GM12878 (cell line): ENCODE measurements around the gene UBE2E2. TPM values are rescaled to one million over a fixed set of nuclear protein-coding genes. Genes with fewer than 3 reads are reported as not detected.

ENCODE experiments used
- ATAC-seq: fragments of 200-7000 bp; cut with Tn5 transposase; 3 replicates; pipeline ENCODE4 v1.9.1; 2020; ENCODE audit warnings: mild to moderate bottlenecking, moderate library complexity
- BruUV-seq: library from RNA; stranded (reverse); fragments of 400-500 nt; replicated peaks from 2 replicates; lab custom pipeline; 2021; lab: Mats Ljungman, UMichigan
- CTCF ChIA-PET: fragments of 300-600 bp; sonication (Branson Sonifier 250); formaldehyde crosslinking; extraction: SDS; loops from one replicate; lab custom pipeline; 2021; ENCODE audit warnings: inconsistent platforms; lab: Yijun Ruan, JAX
- POLR2A ChIA-PET: fragments of 350-600 bp; formaldehyde crosslinking; extraction: SDS; loops from one replicate; lab custom pipeline; 2021; ENCODE audit warnings: inconsistent platforms; lab: Charles Lee
- RAD21 ChIA-PET: fragments of 300-600 bp; sonication (Branson Sonifier 250); formaldehyde crosslinking; loops from one replicate; lab custom pipeline; 2023; ENCODE audit warnings: antibody characterized with exemption; ENCODE audit not compliant: unreplicated experiment; lab: Charles Lee
- SMC1A ChIA-PET: fragments of 300-600 bp; sonication (Branson Sonifier 250); formaldehyde crosslinking; loops from one replicate; lab custom pipeline; 2023; ENCODE audit not compliant: unreplicated experiment, uncharacterized antibody; lab: Charles Lee
- DNase-seq: peaks from one replicate; pipeline ENCODE4 v3.0.0-alpha.2; 2011; ENCODE audit warnings: low read depth, low spot score
- FAIRE-seq: peaks from 3 replicates; lab custom pipeline; 2011; peaks lifted over from hg19 to GRCh38; lab: Jason Lieb, UNC
- H2AFZ ChIP-seq: 2 replicates; pipeline ENCODE4 v1.6.0; 2011; ENCODE audit warnings: low read depth, low read length, control low read depth; ENCODE audit not compliant: control insufficient read depth
- H3K27ac ChIP-seq: 2 replicates; pipeline ENCODE4 v1.5.1; 2011; ENCODE audit warnings: control low read depth; ENCODE audit not compliant: control insufficient read depth, insufficient read depth
- H3K27me3 ChIP-seq, 2 experiments: replicated peaks in 1 of 2; 2 replicates each; pipeline versions ENCODE4 v1.6.0 to v1.6.1; 2011; ENCODE audit warnings: low read length in 1 of 2; ENCODE audit not compliant: control insufficient read depth in 2 of 2, insufficient read depth in 2 of 2
- H3K36me3 ChIP-seq, 2 experiments: 2 replicates each; pipeline ENCODE4 v1.5.1; 2011; ENCODE audit warnings: low read length in 1 of 2; ENCODE audit not compliant: control insufficient read depth in 2 of 2, insufficient read depth in 2 of 2
- H3K4me1 ChIP-seq: 2 replicates; pipeline ENCODE4 v1.6.1; 2011; ENCODE audit warnings: mild to moderate bottlenecking, low read length, moderate library complexity, mixed read lengths; ENCODE audit not compliant: control insufficient read depth, insufficient read depth
- H3K4me2 ChIP-seq: 2 replicates; pipeline ENCODE4 v1.6.0; 2011; ENCODE audit warnings: control low read depth; ENCODE audit not compliant: control insufficient read depth, insufficient read depth
- H3K4me3 ChIP-seq: fragments of 200-600 bp; sonication (generic); 2 replicates; pipeline ENCODE4 v1.5.1; 2016
- H3K79me2 ChIP-seq: 2 replicates; pipeline ENCODE4 v1.6.0; 2011; ENCODE audit warnings: low read length; ENCODE audit not compliant: control insufficient read depth, insufficient read depth
- H3K9ac ChIP-seq: 2 replicates; pipeline ENCODE4 v1.8.0; 2011; ENCODE audit warnings: low read length, control low read depth, mixed read lengths; ENCODE audit not compliant: control insufficient read depth, insufficient read depth
- H3K9me3 ChIP-seq: replicated peaks from 3 replicates; pipeline ENCODE4 v1.5.1; 2011; ENCODE audit warnings: mild to moderate bottlenecking, low read length; ENCODE audit not compliant: control insufficient read depth, insufficient read depth
- H4K20me1 ChIP-seq: 2 replicates; pipeline ENCODE4 v1.6.0; 2011; ENCODE audit not compliant: control insufficient read depth, insufficient read depth
- ATF3 ChIP-seq: IDR thresholded peaks from 2 replicates; pipeline ENCODE4 v1.6.1; 2011; ENCODE audit warnings: low read depth, mild to moderate bottlenecking, low read length, moderate library complexity, borderline replicate concordance; ENCODE audit errors: extremely low read depth
- BRCA1 ChIP-seq: IDR thresholded peaks from 2 replicates; pipeline ENCODE4 v1.6.1; 2011; ENCODE audit warnings: low read depth, low read length, improper control_type of control experiment
- CEBPZ ChIP-seq: fragments of 150-350 bp; IDR thresholded peaks from 2 replicates; pipeline ENCODE4 v1.6.1; 2016; ENCODE audit warnings: low read depth, low read length
- GABPA ChIP-seq: IDR thresholded peaks from 2 replicates; pipeline ENCODE4 v1.6.1; 2014; ENCODE audit warnings: antibody characterized with exemption, low read depth, mild to moderate bottlenecking, inconsistent platforms
- HDAC2 ChIP-seq: fragments of 200-600 bp; sonication (generic); IDR thresholded peaks from 2 replicates; pipeline ENCODE4 v1.6.1; 2017
- MEF2B ChIP-seq: fragments of 450-650 bp; IDR thresholded peaks from 2 replicates; pipeline ENCODE4 v1.6.1; 2018; ENCODE audit warnings: mild to moderate bottlenecking, moderate library complexity; ENCODE audit not compliant: partially characterized antibody, poor library complexity, severe bottlenecking
- RELB ChIP-seq: fragments of 450-650 bp; IDR thresholded peaks from 2 replicates; pipeline ENCODE4 v1.6.1; 2017; ENCODE audit warnings: low read depth, mild to moderate bottlenecking, moderate library complexity
- RFX5 ChIP-seq: IDR thresholded peaks from 2 replicates; pipeline ENCODE4 v1.6.1; 2011; ENCODE audit warnings: low read depth, low read length, improper control_type of control experiment
- SMARCA5 ChIP-seq: fragments of 450-650 bp; IDR thresholded peaks from 2 replicates; pipeline ENCODE4 v1.6.1; 2017; ENCODE audit warnings: mild to moderate bottlenecking
- SREBF2 ChIP-seq: IDR thresholded peaks from 2 replicates; pipeline ENCODE4 v1.6.1; 2012; ENCODE audit warnings: mild to moderate bottlenecking, low read length
- TBL1XR1 ChIP-seq: IDR thresholded peaks from 2 replicates; pipeline ENCODE4 v1.6.1; 2012; ENCODE audit warnings: low read depth, low read length, improper control_type of control experiment
- TCF12 ChIP-seq: IDR thresholded peaks from 2 replicates; pipeline ENCODE4 v1.6.1; 2011; ENCODE audit warnings: low read depth, mild to moderate bottlenecking, low read length
- ZBTB11 ChIP-seq: fragments of 450-650 bp; formaldehyde crosslinking; IDR thresholded peaks from 2 replicates; pipeline ENCODE4 v1.5.0; 2022; ENCODE audit warnings: mild to moderate bottlenecking, missing genetic modification characterization
- ZNF207 ChIP-seq: fragments of 450-650 bp; IDR thresholded peaks from 2 replicates; pipeline ENCODE4 v1.6.1; 2014; ENCODE audit warnings: antibody characterized with exemption, mild to moderate bottlenecking, borderline replicate concordance
- ZSCAN29 ChIP-seq: fragments of 450-650 bp; IDR thresholded peaks from 2 replicates; pipeline ENCODE4 v1.6.1; 2017; ENCODE audit warnings: mild to moderate bottlenecking, moderate library complexity
- ZZZ3 ChIP-seq: IDR thresholded peaks from 2 replicates; pipeline ENCODE4 v1.6.1; 2011; ENCODE audit warnings: low read depth; ENCODE audit not compliant: control insufficient read depth, insufficient read length
- in situ Hi-C: fragments of 300-500 bp; cut with MboI; formaldehyde crosslinking; loops from 9 replicates; pipeline ENCODE4 v1.14.3; 2018; ENCODE audit warnings: mixed read lengths
- intact Hi-C: fragments of 100-400 bp; cut with micrococcal nuclease; formaldehyde crosslinking; loops from one replicate; pipeline ENCODE4 v1.14.2; 2022; ENCODE audit not compliant: unreplicated experiment
- polyA plus RNA-seq, 11 experiments: library from polyadenylated mRNA; depleted of rRNA in 4 of 11; unstranded in 6 of 11; stranded (reverse) in 5 of 11; fragments of >200 nt; fragmentation: Nextera tagmentation in 4 of 11; fragmentation: Illumina TruSeq in 1 of 11; extraction: Ambion mirVana in 4 of 11; extraction: Trizol in 1 of 11; gene quantifications; 1 replicate in 1 of 11; 2 replicates in 10 of 11; pipeline versions ENCODE4 v1.2.1 to v1.2.3, GENCODE V29; 2011 to 2016; ENCODE audit warnings: inconsistent platforms in 2 of 11, missing spikeins in 2 of 11, low read depth in 1 of 11
- total RNA-seq, 4 experiments: library from RNA; depleted of rRNA in 3 of 4; stranded (reverse); fragments of >200 nt in 3 of 4; fragmentation: Illumina TruSeq in 1 of 4; extraction: Trizol in 1 of 4; gene quantifications; 2 replicates each; pipeline versions ENCODE4 v1.2.1 to v1.2.3, GENCODE V29; 2013 to 2021

Gene UBE2E2
- total and polyA plus RNA-seq, 10 of the 15 experiments (the other 5 are each of a cell fraction or from before 2014, with no cell fraction given): 8.7 to 71.0 (median 36.4) TPM

GRCh38 chr3:23463791-23464190 is 260.7 kb downstream of the UBE2E2 start (continued):
- TF ChIP-seq RELB (no peak), SREBF2 (no peak), TCF12 (no peak), BRCA1 (no peak), ZZZ3 (no peak), ZBTB11 (CRISPR knock-in tag) (no peak)

GRCh38 chr3:23465569-23465968 is 262.4 kb downstream of the UBE2E2 start:
- no peaks in the 10 kb centered on the region for H3K27me3 ChIP-seq
- DNase-seq (no peak), ATAC-seq (no peak), FAIRE-seq (no peak)
- BruUV-seq: no TSS peak
- no peaks in the 10 kb centered on the region for H4K20me1 ChIP-seq
- H3K27ac ChIP-seq: no peak overlapping the region
- no peaks in the 10 kb centered on the region for H3K36me3 ChIP-seq
- SMC1A ChIA-PET: interaction anchor here (0.7 to 1.8 kb wide), 8 partner anchors 8 to 283 kb away, joined by 3 to 5 read pairs (median 4); no protein-coding TSS in a partner anchor
- no peak overlapping the region for H3K9ac ChIP-seq
- no peak overlapping the region for H2AFZ ChIP-seq
- H3K4me1 ChIP-seq: no peaks in the 10 kb centered on the region
- H3K79me2 ChIP-seq: no peaks in the 10 kb centered on the region
- CTCF ChIA-PET: interaction anchor here (1.1 to 4.8 kb wide), 2 partner anchors 11 to 19 kb away, joined by 4 to 16 read pairs; no protein-coding TSS in a partner anchor
- in situ Hi-C loops (no loop called here), intact Hi-C loops (no loop called here)
- POLR2A ChIA-PET: no interaction called here
- no peak overlapping the region for H3K4me3 ChIP-seq
- peaks cover 2% of the 10 kb centered on the region for H3K9me3 ChIP-seq
- RAD21 ChIA-PET: interaction anchor here (0.6 to 1.6 kb wide), 2 partner anchors 43 to 102 kb away, joined by 3 read pairs; no protein-coding TSS in a partner anchor
- no peak overlapping the region for H3K4me2 ChIP-seq
- TF ChIP-seq RFX5 (no peak), CEBPZ (no peak), SMARCA5 (no peak), GABPA (no peak), MEF2B (no peak), ZNF207 (no peak), TBL1XR1 (no peak), ZSCAN29 (no peak), ATF3 (no peak), HDAC2 (no peak)
